ENCODE results near the gene SYTL3.

- TF ChIP-seq CTCF (conservative IDR thresholded peaks at IDR 0.05; ENCODE audit: low read depth, low read length) (no peak), EZH2 (IDR thresholded peaks at IDR 0.05; ENCODE audit: low read length, unreplicated experiment) (no peak), EZH2phosphoT487 (IDR thresholded peaks at IDR 0.05; ENCODE audit: borderline replicate concordance, low read length) (no peak)
Observed at GRCh38 chr6:158770533-158771330, 120.9 kb downstream of the SYTL3 start.

All from PC-3 (cell line).